HG03439 (cell line): ENCODE results near the gene NLN.
"Not testable (repeated sequence)": the region's sequence is repeated elsewhere in the genome, so short reads cannot be mapped to it uniquely, and the experiment has no call there.

Experiments used
- ATAC-seq: cut with Tn5 transposase; IDR thresholded peaks from one replicate; pipeline ENCODE4 v1.9.1; 2021; ENCODE audit warnings: mild to moderate bottlenecking, moderate library complexity; ENCODE audit not compliant: unreplicated experiment

The NLN gene

DNA sequence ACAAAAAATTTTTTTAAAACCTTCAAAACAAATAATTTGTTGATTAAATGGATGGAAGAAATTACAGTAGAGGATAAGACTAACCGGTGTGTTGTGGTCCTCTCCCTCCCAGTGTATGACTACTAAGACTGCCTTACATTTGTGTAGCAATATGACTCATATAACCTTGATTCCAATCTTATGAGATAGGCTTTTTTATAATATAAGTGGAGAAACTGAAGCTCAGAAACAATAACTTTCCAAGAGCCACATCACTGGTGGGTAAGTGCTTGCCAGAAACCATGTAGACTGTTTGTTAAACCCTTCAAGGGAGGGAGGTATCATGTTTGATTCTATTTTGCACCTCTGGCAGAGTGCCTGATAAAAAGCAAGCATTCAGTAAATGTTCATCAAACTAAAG is 47.5 kb downstream of the NLN start:
- ATAC-seq, result no peak

DNA sequence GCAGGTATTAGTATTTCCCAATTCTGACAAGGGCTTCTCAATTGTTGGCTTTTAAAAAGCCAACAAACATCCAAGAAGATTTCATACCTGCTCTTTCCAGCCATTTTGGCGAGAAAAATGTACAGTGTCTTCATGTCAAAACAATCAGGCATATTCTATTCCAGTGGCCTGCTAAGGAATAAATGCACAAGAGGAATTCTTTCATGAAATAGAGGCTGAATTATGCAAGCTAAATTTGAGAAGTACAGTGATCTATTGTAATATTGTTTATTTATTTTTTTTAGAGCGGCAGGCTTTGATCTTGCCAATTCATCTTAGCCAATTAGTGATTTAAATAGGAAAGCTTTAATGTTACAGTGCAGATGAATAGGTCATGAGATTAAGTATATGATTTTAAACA is 49.3 kb downstream of the NLN start:
- no peak for ATAC-seq

DNA sequence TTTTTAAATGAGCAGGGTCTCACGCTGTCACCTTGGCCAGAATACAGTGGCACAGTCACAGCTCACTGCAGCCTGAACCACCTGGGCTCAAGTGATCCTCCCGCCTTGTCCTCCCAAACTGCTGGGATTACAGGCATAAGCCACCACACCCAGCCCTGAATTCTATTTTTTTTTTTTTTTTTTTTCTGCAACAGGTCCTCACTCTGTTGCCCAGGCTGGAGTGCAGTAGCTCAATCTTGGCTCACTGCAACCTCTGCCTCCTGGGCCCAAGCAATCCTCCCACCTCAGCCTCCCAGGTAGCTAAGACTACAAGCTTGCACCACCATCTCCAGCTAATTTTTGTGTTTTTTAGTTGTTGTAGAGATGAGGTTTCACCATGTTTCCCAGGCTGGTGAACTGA is 51.0 kb downstream of the NLN start:
- not testable (repeated sequence) for ATAC-seq

GRCh38 chr5:65774346-65774745 is 52.3 kb downstream of the NLN start:
- no peak for ATAC-seq

DNA sequence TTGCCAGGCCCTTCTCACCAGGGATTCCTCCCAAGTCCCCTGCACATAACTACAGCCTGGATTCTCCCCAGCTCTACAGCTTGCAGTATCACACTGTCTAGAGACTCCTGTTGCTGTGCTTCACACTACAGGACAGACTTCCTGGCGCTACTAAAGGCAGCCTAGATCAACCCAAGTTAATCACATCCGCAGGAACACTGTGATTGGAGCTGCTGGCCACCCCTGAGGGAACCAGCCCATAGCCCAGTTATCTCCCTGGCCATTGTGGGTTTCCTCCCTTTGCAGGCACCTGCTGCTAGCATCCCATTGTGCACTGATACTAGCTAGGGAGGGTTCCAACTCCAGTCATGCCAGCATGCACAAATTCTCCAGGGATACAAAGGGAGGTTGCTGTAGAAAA is 53.5 kb downstream of the NLN start:
- ATAC-seq, result no peak

DNA sequence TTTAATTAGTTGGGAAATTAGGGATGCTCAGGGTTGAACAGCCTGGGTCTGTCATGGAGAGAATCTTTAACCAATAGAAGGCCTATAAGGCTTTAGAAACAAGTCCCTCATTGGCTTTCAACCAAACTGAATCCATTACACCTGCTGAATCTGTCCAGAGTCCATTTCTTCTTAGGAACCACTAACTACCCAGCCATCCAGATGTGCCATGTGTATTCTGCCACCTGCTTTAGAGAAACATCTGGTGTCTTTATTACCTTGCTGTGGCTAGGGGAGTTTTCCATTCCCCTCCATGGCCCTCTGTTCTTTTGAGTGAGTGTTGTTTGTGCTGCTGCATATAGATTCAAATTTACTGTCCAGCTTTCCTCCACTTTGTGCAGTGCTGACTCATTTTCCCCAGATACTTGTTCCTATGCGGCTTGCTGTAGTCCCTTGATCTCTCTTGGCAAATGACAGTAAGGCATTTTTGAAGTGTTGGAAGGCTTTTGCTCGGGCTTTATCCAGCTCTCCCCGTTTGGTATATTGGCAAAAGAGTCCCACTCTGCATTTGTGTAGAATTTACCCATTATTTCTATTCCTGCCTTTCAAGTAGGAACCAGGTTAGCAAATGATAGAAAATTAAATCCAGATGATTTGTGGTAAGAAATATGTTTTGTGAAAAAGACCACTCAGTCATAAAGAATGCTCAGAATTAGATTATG is 54.6 kb downstream of the NLN start:
- no peak for ATAC-seq

DNA sequence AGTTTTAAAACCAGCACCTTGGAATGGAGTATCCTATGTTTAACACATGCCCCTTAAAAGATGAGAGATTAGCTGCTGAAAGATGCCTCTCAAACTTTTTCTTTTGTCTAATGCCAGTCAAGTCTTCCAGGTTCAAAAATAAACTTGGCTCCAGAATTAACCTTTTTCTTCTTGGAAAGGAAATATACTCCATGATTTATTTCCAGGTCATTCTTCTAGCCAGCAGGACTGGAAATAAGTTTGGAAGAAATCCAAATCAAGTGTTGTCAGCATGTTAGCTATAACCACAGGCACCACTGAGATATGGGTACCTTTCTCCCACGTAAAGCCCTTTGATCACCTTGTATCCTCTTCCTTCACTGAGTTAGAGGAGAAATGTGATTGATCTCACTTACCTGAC is 56.1 kb downstream of the NLN start:
- ATAC-seq, result no peak

- ATAC-seq, result no peak
Measured at GRCh38 chr5:65779643-65780042, 57.6 kb downstream of the NLN start.

GRCh38 chr5:65788296-65788695 is 66.3 kb downstream of the NLN start:
- not testable (repeated sequence) for ATAC-seq

GRCh38 chr5:65790371-65791163 is 68.6 kb downstream of the NLN start:
- no peak for ATAC-seq

- ATAC-seq, result no peak
Measured at GRCh38 chr5:65791712-65792673, 70.0 kb downstream of the NLN start.

- no peak for ATAC-seq
Measured at GRCh38 chr5:65796269-65796668, 74.3 kb downstream of the NLN start.

DNA sequence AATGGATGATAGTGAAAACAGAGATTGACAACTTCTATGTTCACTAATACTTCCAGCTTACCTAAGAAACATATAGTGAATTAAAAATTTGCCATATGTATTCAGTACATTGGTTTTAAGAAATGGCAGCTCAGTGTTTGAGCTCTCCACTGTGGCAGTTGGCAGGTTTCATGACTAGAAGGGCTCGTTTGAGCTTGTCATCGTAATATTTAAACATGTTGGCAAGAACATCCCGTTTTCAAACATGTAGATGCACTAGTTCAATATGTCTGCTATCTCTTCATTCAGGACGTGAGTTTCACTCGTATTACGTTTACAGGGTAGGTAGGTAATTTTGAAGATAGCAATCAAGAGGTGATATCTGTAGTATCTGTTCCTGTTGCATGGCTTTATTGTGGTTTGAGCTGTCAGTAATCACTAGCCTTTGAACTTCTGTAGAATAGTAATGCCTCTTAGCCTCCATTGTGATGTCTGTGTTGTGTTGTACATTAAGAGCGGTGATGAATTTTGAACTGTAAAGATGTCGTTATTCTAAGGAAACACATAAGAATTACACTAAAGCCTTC is 74.8 kb downstream of the NLN start:
- ATAC-seq, result no peak

DNA sequence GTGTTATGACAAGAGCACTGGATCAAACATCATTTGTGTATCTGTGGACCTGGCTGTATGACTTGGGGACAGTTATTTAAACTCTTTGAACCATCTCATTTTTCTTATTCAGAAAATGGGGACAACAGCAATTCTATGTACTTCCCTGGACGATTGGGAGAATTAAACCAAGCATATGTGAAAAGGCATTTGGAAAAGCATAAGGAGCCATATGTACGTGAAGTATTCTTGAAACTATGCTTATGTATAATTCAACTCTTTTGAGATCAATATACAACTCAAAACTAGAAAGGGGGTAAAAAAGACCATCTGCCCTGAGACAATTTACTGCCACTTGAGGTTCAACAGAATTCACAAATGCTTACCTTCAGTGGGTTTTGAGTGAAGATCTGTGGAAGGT is 75.5 kb downstream of the NLN start:
- ATAC-seq, result no peak

DNA sequence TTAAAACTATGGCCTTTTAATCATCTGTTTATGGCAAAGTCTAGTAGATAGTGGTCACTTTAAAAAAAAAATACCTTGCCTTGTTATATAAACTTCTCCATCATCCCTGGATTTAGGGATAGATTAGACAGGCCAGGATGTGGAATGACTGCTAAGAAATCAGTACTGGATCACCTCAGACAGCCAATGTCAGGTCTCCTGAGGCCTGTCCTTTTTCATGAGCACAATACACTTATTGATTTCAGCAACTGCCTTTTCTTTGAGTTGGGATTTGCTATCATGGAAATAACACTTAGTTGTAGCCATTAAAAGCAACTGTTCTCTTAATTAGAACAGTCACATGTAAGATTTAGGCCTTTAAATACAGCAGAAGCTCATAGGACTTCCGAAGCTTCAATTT is 77.9 kb downstream of the NLN start:
- no peak for ATAC-seq

DNA sequence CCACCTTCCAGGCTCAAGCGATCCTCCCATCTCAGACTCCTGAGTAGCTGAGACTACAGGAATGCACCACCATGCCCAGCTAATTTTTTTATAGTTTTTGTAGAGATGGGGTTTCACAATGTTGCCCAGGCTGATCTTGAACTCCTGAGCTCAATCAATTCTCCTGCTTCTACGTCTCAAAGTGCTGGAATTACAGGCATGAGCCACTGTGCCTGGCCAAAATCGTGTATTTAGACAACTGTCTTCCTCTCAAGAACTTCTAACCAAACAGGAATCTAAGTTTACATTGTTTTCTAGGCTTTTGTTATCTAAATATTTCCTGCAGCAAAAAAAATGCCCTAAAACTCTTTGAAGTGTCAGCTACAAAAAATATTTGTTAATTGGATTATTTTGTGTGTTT is 78.8 kb downstream of the NLN start:
- ATAC-seq, result no peak

DNA sequence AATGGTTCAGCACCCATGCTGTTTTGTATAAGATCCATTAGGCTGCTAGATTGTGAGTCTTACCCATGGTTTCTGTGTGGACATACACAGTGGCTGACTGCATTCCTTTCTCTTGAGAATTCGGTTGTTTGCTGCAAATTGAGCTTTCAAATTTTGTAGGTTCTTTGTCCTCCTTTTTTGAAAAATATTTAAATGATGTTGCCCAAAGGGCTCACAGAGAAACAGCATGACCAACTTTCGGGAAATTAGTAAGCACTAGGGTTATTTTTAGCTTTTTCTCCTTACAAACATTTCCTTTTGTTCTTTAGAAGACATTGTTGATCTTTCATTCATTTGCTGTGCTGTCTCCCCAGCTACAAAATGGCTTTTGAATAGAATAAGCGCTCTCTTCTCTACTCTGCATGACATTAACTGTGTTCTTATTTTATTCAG is 79.4 kb downstream of the NLN start:
- ATAC-seq, result no peak

DNA sequence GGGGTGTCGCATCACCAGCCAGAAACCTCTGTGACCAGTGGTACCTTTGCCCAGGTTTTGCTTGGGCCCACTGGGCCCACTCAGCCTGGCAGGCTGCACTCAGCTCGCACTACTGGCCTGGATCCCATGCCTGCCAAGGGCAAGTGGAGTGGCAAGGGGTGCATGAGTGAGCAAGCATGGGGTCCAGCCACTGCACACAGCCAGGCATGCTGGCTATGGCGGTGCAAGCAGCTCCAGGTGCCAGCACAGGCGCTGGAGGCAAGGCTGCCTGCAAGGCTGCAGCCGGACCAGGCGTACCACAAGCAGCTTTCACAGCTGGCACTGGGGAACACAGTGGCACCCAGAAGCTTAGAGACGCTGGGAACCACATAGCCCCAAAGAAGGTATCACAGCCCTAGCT is 80.1 kb downstream of the NLN start:
- no peak for ATAC-seq

DNA sequence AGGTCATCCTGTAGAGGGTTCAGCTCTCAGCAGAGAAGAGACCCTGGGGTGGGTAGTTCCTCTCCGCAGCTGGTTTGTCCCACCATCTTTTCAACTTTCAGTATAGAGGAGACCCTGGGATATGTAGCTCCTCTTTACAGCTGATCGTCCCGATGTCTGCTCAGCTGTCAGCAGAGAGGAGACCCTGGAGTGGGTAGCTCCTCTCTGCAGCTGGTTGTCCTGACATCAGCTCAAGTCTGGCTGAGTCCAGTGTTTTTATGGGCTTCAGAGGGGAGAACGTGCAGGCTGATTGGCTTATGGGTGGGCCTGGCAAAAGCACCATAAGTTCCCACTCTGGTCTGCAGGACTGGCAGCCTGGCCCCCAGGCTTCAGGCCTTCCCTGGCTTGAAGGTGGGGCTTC is 80.8 kb downstream of the NLN start:
- no peak for ATAC-seq

DNA sequence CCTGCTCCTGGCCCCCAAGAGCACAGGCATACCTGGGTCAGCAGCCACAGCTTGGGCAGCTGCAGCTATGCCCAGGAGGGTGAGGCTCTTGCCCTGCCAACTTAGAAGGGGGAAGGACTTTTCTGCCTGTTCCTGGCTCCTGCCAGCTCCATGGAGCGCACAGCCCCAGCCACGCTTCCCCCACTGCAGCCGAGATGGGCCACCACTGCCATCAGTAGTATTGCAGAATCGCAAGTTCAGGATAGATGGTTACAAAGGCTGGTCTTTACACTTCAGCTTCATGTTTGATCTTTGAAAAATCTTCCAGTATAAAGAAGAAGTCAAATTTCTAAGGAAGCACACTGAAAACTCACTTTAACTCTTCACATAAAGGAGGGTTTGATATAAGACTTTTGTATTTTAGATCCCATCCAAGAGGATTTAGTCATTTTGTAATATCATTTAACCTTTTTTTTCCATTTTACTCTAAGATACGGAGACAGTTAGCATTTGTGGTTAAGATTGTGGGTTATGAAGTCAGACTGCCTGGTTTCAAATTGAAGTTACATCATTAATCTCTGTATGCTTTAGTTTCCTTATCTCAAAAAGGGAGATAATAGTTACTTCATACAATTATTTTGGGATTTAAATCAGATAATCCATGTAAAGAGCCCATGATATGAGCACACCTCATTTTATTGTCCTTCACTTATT is 81.8 kb downstream of the NLN start:
- ATAC-seq, result no peak
